A549 (cell line): Measurements from ENCODE around the gene HOXB7. TPM values are rescaled to one million over a fixed set of nuclear protein-coding genes. Genes with fewer than 3 reads are reported as not detected.

Experiments
- ATAC-seq, 2 experiments: fragments of 200-7000 bp in 1 of 2; fragments of >200 bp in 1 of 2; cut with Nextera tagmentation in 1 of 2; cut with Tn5 transposase in 1 of 2; 3 replicates each; pipeline versions ENCODE4 v1.8.0 to v1.9.1; 2018 to 2020; ENCODE audit warnings: mild to moderate bottlenecking in 1 of 2, moderate library complexity in 1 of 2
- CTCF ChIA-PET: fragments of 300-600 bp; sonication (Branson Sonifier 250); formaldehyde crosslinking; extraction: SDS; loops from one replicate; lab custom pipeline; 2021; ENCODE audit warnings: antibody characterized with exemption, inconsistent platforms; lab: Yijun Ruan, JAX
- POLR2A ChIA-PET: fragments of 350-600 bp; formaldehyde crosslinking; extraction: SDS; loops from one replicate; lab custom pipeline; 2021; ENCODE audit warnings: antibody characterized with exemption, inconsistent platforms; lab: Yijun Ruan, JAX
- DNase-seq, 2 experiments: peaks; one replicate each; pipeline versions ENCODE4 v3.0.0 to v3.0.0-alpha.2; 2011 to 2016; ENCODE audit warnings: low read depth in 1 of 2, low spot score in 1 of 2
- FAIRE-seq: peaks from 2 replicates; lab custom pipeline; 2011; peaks lifted over from hg19 to GRCh38; lab: Jason Lieb, UNC
- H3K27ac ChIP-seq, 2 experiments: fragments of >200 bp; sonication (Bioruptor Twin); formaldehyde crosslinking; 3 replicates each; pipeline ENCODE4 v1.5.1; 2016 to 2017
- H3K4me1 ChIP-seq: fragments of >200 bp; sonication (Bioruptor Twin); formaldehyde crosslinking; 3 replicates; pipeline ENCODE4 v1.6.1; 2016
- H3K4me2 ChIP-seq: fragments of >200 bp; sonication (Bioruptor Twin); formaldehyde crosslinking; 3 replicates; pipeline ENCODE4 v1.6.1; 2016
- H3K4me3 ChIP-seq: fragments of >200 bp; sonication (Bioruptor Twin); formaldehyde crosslinking; 3 replicates; pipeline ENCODE4 v1.5.1; 2016
- H3K9me3 ChIP-seq: fragments of >200 bp; sonication (Bioruptor Twin); formaldehyde crosslinking; 3 replicates; pipeline ENCODE4 v1.6.1; 2016
- BCL3 ChIP-seq: fragments of >200 bp; sonication (Bioruptor Twin); formaldehyde crosslinking; IDR thresholded peaks from 3 replicates; pipeline ENCODE4 v1.6.1; 2016
- BHLHE40 ChIP-seq: IDR thresholded peaks from 2 replicates; pipeline ENCODE4 v1.6.1; 2012; ENCODE audit warnings: low read depth, low read length, inconsistent platforms
- CTCF ChIP-seq: fragments of >200 bp; sonication (Bioruptor Twin); formaldehyde crosslinking; IDR thresholded peaks from 3 replicates; pipeline ENCODE4 v1.5.1; 2016
- EHF ChIP-seq: fragments of 250-450 bp; sonication (Bioruptor Pico); IDR thresholded peaks from 2 replicates; pipeline ENCODE4 v1.5.0; 2020; ENCODE audit warnings: mild to moderate bottlenecking
- ELK1 ChIP-seq: fragments of 150-350 bp; IDR thresholded peaks from 2 replicates; pipeline ENCODE4 v1.6.1; 2014; ENCODE audit warnings: low read depth, mild to moderate bottlenecking, low read length
- ESRRA ChIP-seq: fragments of 150-350 bp; IDR thresholded peaks from 2 replicates; pipeline ENCODE4 v1.6.1; 2014; ENCODE audit warnings: mild to moderate bottlenecking, low read length, borderline replicate concordance
- FOSB ChIP-seq: fragments of 250-450 bp; sonication (Bioruptor Pico); IDR thresholded peaks from 2 replicates; pipeline ENCODE4 v1.5.0; 2020; ENCODE audit warnings: mild to moderate bottlenecking, moderate library complexity
- GATA3 ChIP-seq: IDR thresholded peaks from 2 replicates; pipeline ENCODE4 v1.6.1; 2012; ENCODE audit warnings: borderline replicate concordance
- HOXB5 ChIP-seq: fragments of 250-450 bp; sonication (Bioruptor Pico); IDR thresholded peaks from 2 replicates; pipeline ENCODE4 v1.5.0; 2020; ENCODE audit warnings: mild to moderate bottlenecking, moderate library complexity
- KDM5A ChIP-seq: fragments of 200-600 bp; sonication (generic); IDR thresholded peaks from 2 replicates; pipeline ENCODE4 v1.6.1; 2016; ENCODE audit warnings: antibody characterized with exemption, mild to moderate bottlenecking
- MAFK ChIP-seq: fragments of 450-650 bp; IDR thresholded peaks from 2 replicates; pipeline ENCODE4 v1.6.1; 2014; ENCODE audit not compliant: partially characterized antibody
- PHF8 ChIP-seq: fragments of 200-600 bp; sonication (generic); IDR thresholded peaks from 2 replicates; pipeline ENCODE4 v1.6.1; 2016; ENCODE audit warnings: low read depth, mild to moderate bottlenecking, antibody characterized with exemption, moderate library complexity, borderline replicate concordance
- POLR2A ChIP-seq: IDR thresholded peaks from 2 replicates; pipeline ENCODE4 v1.6.1; 2012; ENCODE audit warnings: mild to moderate bottlenecking, low read length
- RAD21 ChIP-seq, 2 experiments: fragments of >200 bp in 1 of 2; sonication (Bioruptor Twin) in 1 of 2; formaldehyde crosslinking in 1 of 2; IDR thresholded peaks in 1 of 2; conservative IDR thresholded peaks in 1 of 2; 2 replicates in 1 of 2; 3 replicates in 1 of 2; pipeline ENCODE4 v1.6.1; 2012 to 2018; ENCODE audit warnings: inconsistent platforms in 1 of 2
- SMC3 ChIP-seq: fragments of >200 bp; sonication (Bioruptor Twin); formaldehyde crosslinking; IDR thresholded peaks from 3 replicates; pipeline ENCODE4 v1.6.1; 2018; ENCODE audit warnings: inconsistent platforms
- SREBF2 ChIP-seq: fragments of 450-650 bp; IDR thresholded peaks from 2 replicates; pipeline ENCODE4 v1.6.1; 2014; ENCODE audit warnings: mild to moderate bottlenecking, moderate library complexity
- TP53 ChIP-seq: fragments of 250-450 bp; sonication (Bioruptor Pico); IDR thresholded peaks from 2 replicates; pipeline ENCODE4 v1.5.0; 2021; ENCODE audit warnings: mild to moderate bottlenecking, moderate library complexity
- USF2 ChIP-seq: fragments of 450-650 bp; IDR thresholded peaks from 2 replicates; pipeline ENCODE4 v1.6.1; 2014; ENCODE audit warnings: antibody characterized with exemption
- ZC3H11A ChIP-seq: fragments of 450-650 bp; IDR thresholded peaks from 2 replicates; pipeline ENCODE4 v1.6.1; 2014; ENCODE audit warnings: antibody characterized with exemption, mild to moderate bottlenecking
- WGBS: methylation state at CpG from one replicate; pipeline ENCODE4 v1.1.6; 2017; ENCODE audit errors: missing lambda C conversion rate; 5-methylcytosine and 5-hydroxymethylcytosine counted together
- polyA plus RNA-seq, 4 experiments: library from polyadenylated mRNA; depleted of rRNA in 3 of 4; stranded (reverse); fragments of >200 nt; fragmentation: RNase III in 1 of 4; extraction: RNeasy Plus Mini Kit Qiagen cat#74134 plus additional on column Dnase treatment in 1 of 4; gene quantifications; 2 replicates in 3 of 4; 3 replicates in 1 of 4; pipeline ENCODE4 v1.2.3, GENCODE V29; 2011 to 2017

HOXB7 gene
- polyA plus RNA-seq, 2 of the 4 experiments (the other 2 are of a cell fraction), result 22.3 to 32.3 TPM

GRCh38 chr17:48584223-48584741 lies 26.5 kb downstream of the HOXB7 start:
- ChIA-PET CTCF (interaction anchor here (0.8 to 1.8 kb wide), 6 partner anchors 10 to 249 kb away, joined by 3 to 8 read pairs (median 4); no protein-coding TSS in a partner anchor), POLR2A (no interaction called here)
- Histone ChIP-seq H3K27ac (peak overlapping the region; percentile 71 to 86; a peak in 5 of 6 replicates), H3K4me3 (peak overlapping the region; percentile 56), H3K4me1 (peaks cover 21% of the 10 kb centered on the region), H3K4me2 (peak overlapping the region; percentile 99), H3K9me3 (no peaks in the 10 kb centered on the region)
- TF ChIP-seq ZC3H11A (no peak), EHF (CRISPR knock-in tag) (no peak)
- no peak for DNase-seq
- no peak for ATAC-seq
- WGBS, result 85% methylated on average over 2 of the region's 2 CpGs
- FAIRE-seq, result no peak

GRCh38 chr17:48583708-48584222 lies 27.1 kb downstream of the HOXB7 start:
- WGBS, result 93% methylated on average over 3 of the region's 3 CpGs
- DNase-seq (no peak), ATAC-seq (no peak), FAIRE-seq (no peak)
- Histone ChIP-seq H3K27ac (no peak overlapping the region), H3K4me1 (peaks cover 21% of the 10 kb centered on the region)
- TF ChIP-seq BHLHE40, result no peak
- TF ChIP-seq, all 56 proteins: peak for 0
- Histone ChIP-seq H3K4me2 (no peak overlapping the region), H3K4me3 (no peak overlapping the region), H3K9me3 (no peaks in the 10 kb centered on the region)
- ChIA-PET CTCF (interaction anchor here (0.7 to 1.8 kb wide), 12 partner anchors 9 to 368 kb away, joined by 3 to 8 read pairs (median 4); partner anchors contain the start of gene HOXB8), POLR2A (no interaction called here)

- Histone ChIP-seq H3K27ac (no peak overlapping the region), H3K9me3 (no peaks in the 10 kb centered on the region), H3K4me3 (no peak overlapping the region), H3K4me2 (no peak overlapping the region), H3K4me1 (peaks cover 20% of the 10 kb centered on the region)
- ATAC-seq (no peak), FAIRE-seq (no peak), DNase-seq (no peak)
- 85% methylated on average over 7 of the region's 7 CpGs for WGBS
- ChIA-PET CTCF (interaction anchor here (0.6 to 1.8 kb wide), 10 partner anchors 27 to 367 kb away, joined by 3 to 8 read pairs (median 4); partner anchors contain the start of gene HOXB8), POLR2A (no interaction called here)
- TF ChIP-seq EHF (CRISPR knock-in tag) (no peak), MAFK (no peak), SMC3 (no peak), GATA3 (no peak), TP53 (CRISPR knock-in tag) (no peak), KDM5A (no peak), BCL3 (no peak), ELK1 (no peak), SREBF2 (no peak), PHF8 (no peak), RAD21 (conservative IDR thresholded peaks at IDR 0.05 in 1 of 2, IDR thresholded peaks at IDR 0.05 in 1 of 2) (no peak), USF2 (no peak), POLR2A (no peak), FOSB (no peak), ESRRA (no peak), HOXB5 (CRISPR knock-in tag) (no peak), CTCF (no peak)
Observed at GRCh38 chr17:48582750-48583069, 28.1 kb downstream of the HOXB7 start.
